GM18508 (cell line): Measurements from ENCODE around the gene PER2.
"Not testable (repeated sequence)": the region's sequence is repeated elsewhere in the genome, so short reads cannot be mapped to it uniquely, and the experiment has no call there.

Source experiments
- ATAC-seq: cut with Tn5 transposase; IDR thresholded peaks from one replicate; pipeline ENCODE4 v1.9.1; 2021; ENCODE audit warnings: moderate number of reproducible peaks; ENCODE audit not compliant: insufficient read depth, unreplicated experiment

The PER2 gene

GRCh38 chr2:238287737-238288649 is at the start of gene PER2:
Gene PER2 (minus strand): TSS chr2:238288610. CDS start chr2:238277936, 10,674 bp downstream.
- no peak for ATAC-seq

- ATAC-seq: no peak
Observed at GRCh38 chr2:238337846-238338245, 49.4 kb upstream of the PER2 start.

GRCh38 chr2:238336793-238337444 is 48.5 kb upstream of the PER2 start:
- no peak for ATAC-seq

GRCh38 chr2:238336151-238336550 is 47.7 kb upstream of the PER2 start:
- no peak for ATAC-seq

- ATAC-seq: not testable (repeated sequence)
Observed at GRCh38 chr2:238335591-238335990, 47.2 kb upstream of the PER2 start.

GRCh38 chr2:238334885-238335284 is 46.5 kb upstream of the PER2 start:
- ATAC-seq: no peak

- no peak for ATAC-seq
Observed at GRCh38 chr2:238331916-238332315, 43.5 kb upstream of the PER2 start.

- no peak for ATAC-seq
Observed at GRCh38 chr2:238330391-238330790, 42.0 kb upstream of the PER2 start.

- ATAC-seq: no peak
Observed at GRCh38 chr2:238327751-238328150, 39.3 kb upstream of the PER2 start.

- no peak for ATAC-seq
Observed at GRCh38 chr2:238326801-238327365, 38.5 kb upstream of the PER2 start.

GRCh38 chr2:238325694-238326093 is 37.3 kb upstream of the PER2 start:
- no peak for ATAC-seq

- not testable (repeated sequence) for ATAC-seq
Observed at GRCh38 chr2:238324248-238324647, 35.8 kb upstream of the PER2 start.

GRCh38 chr2:238322001-238322411 is 33.6 kb upstream of the PER2 start:
- no peak for ATAC-seq

GRCh38 chr2:238321467-238321866 is 33.1 kb upstream of the PER2 start:
- no peak for ATAC-seq

- ATAC-seq: no peak
Observed at GRCh38 chr2:238320648-238321281, 32.4 kb upstream of the PER2 start.

GRCh38 chr2:238320246-238320647 is 31.8 kb upstream of the PER2 start, which contains the start of gene TRAF3IP1:
Gene TRAF3IP1 (plus strand): TSS chr2:238320518. CDS start chr2:238320663, 145 bp downstream.
- no peak for ATAC-seq

GRCh38 chr2:238315031-238315595 is 26.7 kb upstream of the PER2 start:
- no peak for ATAC-seq

- no peak for ATAC-seq
Observed at GRCh38 chr2:238314576-238314975, 26.2 kb upstream of the PER2 start.

- no peak for ATAC-seq
Observed at GRCh38 chr2:238313991-238314350, 25.6 kb upstream of the PER2 start.

GRCh38 chr2:238313289-238313990 is 25.0 kb upstream of the PER2 start:
- no peak for ATAC-seq
